ENCODE results near the gene FKBP5.
"Not testable (repeated sequence)": the region's sequence is repeated elsewhere in the genome, so short reads cannot be mapped to it uniquely, and the experiment has no call there.

The FKBP5 gene

GRCh38 chr6:35736253-35736894, 47.7 kb upstream of the FKBP5 start:
- TF ChIP-seq, protein P1, sequence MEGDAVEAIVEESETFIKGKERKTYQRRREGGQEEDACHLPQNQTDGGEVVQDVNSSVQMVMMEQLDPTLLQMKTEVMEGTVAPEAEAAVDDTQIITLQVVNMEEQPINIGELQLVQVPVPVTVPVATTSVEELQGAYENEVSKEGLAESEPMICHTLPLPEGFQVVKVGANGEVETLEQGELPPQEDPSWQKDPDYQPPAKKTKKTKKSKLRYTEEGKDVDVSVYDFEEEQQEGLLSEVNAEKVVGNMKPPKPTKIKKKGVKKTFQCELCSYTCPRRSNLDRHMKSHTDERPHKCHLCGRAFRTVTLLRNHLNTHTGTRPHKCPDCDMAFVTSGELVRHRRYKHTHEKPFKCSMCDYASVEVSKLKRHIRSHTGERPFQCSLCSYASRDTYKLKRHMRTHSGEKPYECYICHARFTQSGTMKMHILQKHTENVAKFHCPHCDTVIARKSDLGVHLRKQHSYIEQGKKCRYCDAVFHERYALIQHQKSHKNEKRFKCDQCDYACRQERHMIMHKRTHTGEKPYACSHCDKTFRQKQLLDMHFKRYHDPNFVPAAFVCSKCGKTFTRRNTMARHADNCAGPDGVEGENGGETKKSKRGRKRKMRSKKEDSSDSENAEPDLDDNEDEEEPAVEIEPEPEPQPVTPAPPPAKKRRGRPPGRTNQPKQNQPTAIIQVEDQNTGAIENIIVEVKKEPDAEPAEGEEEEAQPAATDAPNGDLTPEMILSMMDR (IDR thresholded peaks at IDR 0.05; ENCODE audit: insufficient read depth, low read length) = peak; percentile 77
- no peak for TF ChIP-seq SPI1 (IDR thresholded peaks at IDR 0.05; ENCODE audit: borderline replicate concordance, low read depth)
- TF ChIP-seq, protein P2, sequence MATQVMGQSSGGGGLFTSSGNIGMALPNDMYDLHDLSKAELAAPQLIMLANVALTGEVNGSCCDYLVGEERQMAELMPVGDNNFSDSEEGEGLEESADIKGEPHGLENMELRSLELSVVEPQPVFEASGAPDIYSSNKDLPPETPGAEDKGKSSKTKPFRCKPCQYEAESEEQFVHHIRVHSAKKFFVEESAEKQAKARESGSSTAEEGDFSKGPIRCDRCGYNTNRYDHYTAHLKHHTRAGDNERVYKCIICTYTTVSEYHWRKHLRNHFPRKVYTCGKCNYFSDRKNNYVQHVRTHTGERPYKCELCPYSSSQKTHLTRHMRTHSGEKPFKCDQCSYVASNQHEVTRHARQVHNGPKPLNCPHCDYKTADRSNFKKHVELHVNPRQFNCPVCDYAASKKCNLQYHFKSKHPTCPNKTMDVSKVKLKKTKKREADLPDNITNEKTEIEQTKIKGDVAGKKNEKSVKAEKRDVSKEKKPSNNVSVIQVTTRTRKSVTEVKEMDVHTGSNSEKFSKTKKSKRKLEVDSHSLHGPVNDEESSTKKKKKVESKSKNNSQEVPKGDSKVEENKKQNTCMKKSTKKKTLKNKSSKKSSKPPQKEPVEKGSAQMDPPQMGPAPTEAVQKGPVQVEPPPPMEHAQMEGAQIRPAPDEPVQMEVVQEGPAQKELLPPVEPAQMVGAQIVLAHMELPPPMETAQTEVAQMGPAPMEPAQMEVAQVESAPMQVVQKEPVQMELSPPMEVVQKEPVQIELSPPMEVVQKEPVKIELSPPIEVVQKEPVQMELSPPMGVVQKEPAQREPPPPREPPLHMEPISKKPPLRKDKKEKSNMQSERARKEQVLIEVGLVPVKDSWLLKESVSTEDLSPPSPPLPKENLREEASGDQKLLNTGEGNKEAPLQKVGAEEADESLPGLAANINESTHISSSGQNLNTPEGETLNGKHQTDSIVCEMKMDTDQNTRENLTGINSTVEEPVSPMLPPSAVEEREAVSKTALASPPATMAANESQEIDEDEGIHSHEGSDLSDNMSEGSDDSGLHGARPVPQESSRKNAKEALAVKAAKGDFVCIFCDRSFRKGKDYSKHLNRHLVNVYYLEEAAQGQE (IDR thresholded peaks at IDR 0.05; ENCODE audit: insufficient replicate concordance, low read depth) = no peak
- Histone ChIP-seq H3K27ac (replicated peaks) (no peak overlapping the region), H3K4me3 (replicated peaks; ENCODE audit: insufficient read depth, low read length) (no peak overlapping the region), H3K27me3 (ENCODE audit: insufficient read depth, poor library complexity, severe bottlenecking) (no peaks in the 10 kb centered on the region)
- DNase-seq (ENCODE audit: low read depth in 1 of 2, low spot score in 1 of 2) = peak in 1 of 2 experiments; percentile 78

- no peak overlapping the region for H3K27ac ChIP-seq (replicated peaks)
- H3K27me3 ChIP-seq (ENCODE audit: insufficient read depth, poor library complexity, severe bottlenecking) = no peaks in the 10 kb centered on the region
- no peak overlapping the region for H3K4me3 ChIP-seq (replicated peaks; ENCODE audit: insufficient read depth, low read length)
- no peak for DNase-seq (ENCODE audit: low read depth in 1 of 2, low spot score in 1 of 2)
- TF ChIP-seq, protein P1 (IDR thresholded peaks at IDR 0.05; ENCODE audit: insufficient read depth, low read length) = no peak
- TF ChIP-seq POLR2AphosphoS5 (IDR thresholded peaks at IDR 0.05; ENCODE audit: low read depth) (no peak), GABPA (IDR thresholded peaks at IDR 0.05; ENCODE audit: low read depth) (no peak), SPI1 (IDR thresholded peaks at IDR 0.05; ENCODE audit: borderline replicate concordance, low read depth) (no peak)
- TF ChIP-seq, protein P2 (IDR thresholded peaks at IDR 0.05; ENCODE audit: insufficient replicate concordance, low read depth) = no peak
These were observed 46.7 kb upstream of the FKBP5 start for GRCh38 chr6:35735452-35735851.

- not testable (repeated sequence) for H3K27me3 ChIP-seq (ENCODE audit: insufficient read depth, poor library complexity, severe bottlenecking); DNase-seq (ENCODE audit: low read depth in 1 of 2, low spot score in 1 of 2); H3K27ac ChIP-seq (replicated peaks); H3K4me3 ChIP-seq (replicated peaks; ENCODE audit: insufficient read depth, low read length)
These were observed 45.6 kb upstream of the FKBP5 start for GRCh38 chr6:35734319-35734718.

GRCh38 chr6:35733633-35734032, 44.9 kb upstream of the FKBP5 start:
- H3K4me3 ChIP-seq (replicated peaks; ENCODE audit: insufficient read depth, low read length) = no peak overlapping the region
- no peak for DNase-seq (ENCODE audit: low read depth in 1 of 2, low spot score in 1 of 2)
- no peaks in the 10 kb centered on the region for H3K27me3 ChIP-seq (ENCODE audit: insufficient read depth, poor library complexity, severe bottlenecking)
- H3K27ac ChIP-seq (replicated peaks) = no peak overlapping the region
- no peak for TF ChIP-seq GABPA (IDR thresholded peaks at IDR 0.05; ENCODE audit: low read depth)
